Measurements from ENCODE around the gene AFAP1L2. TPM values are rescaled to one million over a fixed set of nuclear protein-coding genes. Genes with fewer than 3 reads are reported as not detected.

The AFAP1L2 gene
- polyA plus RNA-seq, 1 experiment: 0.22 TPM

DNA sequence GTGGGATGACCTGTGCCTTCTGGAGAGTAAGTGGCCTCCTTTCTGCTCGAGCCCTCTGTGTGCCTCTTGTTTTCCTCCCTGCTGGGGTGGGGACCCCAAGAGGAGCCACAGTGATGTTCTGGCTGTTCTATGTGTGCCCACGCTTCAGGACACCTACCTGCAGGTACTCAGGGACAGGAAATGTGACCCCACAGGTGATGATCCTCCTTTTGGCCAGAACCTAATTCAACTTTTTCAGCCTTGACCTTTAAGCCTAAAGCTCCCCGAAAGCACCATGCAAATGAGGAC is 95.0 kb downstream of the AFAP1L2 start:
- ChIA-PET POLR2A (no interaction called here), CTCF (interaction anchor here (3.5 kb wide), 1 partner anchor 129 kb away, joined by 8 read pairs; no protein-coding TSS in a partner anchor)
- no peak for DNase-seq (ENCODE audit: low read depth)
- no peak overlapping the region for H3K4me3 ChIP-seq (ENCODE audit: low read depth, low read length)
- H3K27me3 ChIP-seq (ENCODE audit: control insufficient read depth, insufficient read depth, low read length): peaks cover 2% of the 10 kb centered on the region; the same call in 1 of the 2 replicates
- TF ChIP-seq, protein P1, sequence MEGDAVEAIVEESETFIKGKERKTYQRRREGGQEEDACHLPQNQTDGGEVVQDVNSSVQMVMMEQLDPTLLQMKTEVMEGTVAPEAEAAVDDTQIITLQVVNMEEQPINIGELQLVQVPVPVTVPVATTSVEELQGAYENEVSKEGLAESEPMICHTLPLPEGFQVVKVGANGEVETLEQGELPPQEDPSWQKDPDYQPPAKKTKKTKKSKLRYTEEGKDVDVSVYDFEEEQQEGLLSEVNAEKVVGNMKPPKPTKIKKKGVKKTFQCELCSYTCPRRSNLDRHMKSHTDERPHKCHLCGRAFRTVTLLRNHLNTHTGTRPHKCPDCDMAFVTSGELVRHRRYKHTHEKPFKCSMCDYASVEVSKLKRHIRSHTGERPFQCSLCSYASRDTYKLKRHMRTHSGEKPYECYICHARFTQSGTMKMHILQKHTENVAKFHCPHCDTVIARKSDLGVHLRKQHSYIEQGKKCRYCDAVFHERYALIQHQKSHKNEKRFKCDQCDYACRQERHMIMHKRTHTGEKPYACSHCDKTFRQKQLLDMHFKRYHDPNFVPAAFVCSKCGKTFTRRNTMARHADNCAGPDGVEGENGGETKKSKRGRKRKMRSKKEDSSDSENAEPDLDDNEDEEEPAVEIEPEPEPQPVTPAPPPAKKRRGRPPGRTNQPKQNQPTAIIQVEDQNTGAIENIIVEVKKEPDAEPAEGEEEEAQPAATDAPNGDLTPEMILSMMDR (IDR thresholded peaks at IDR 0.05; ENCODE audit: insufficient read depth, low read depth, low read length): no peak
- H3K36me3 ChIP-seq (ENCODE audit: control insufficient read depth, insufficient read depth, low read length): no peaks in the 10 kb centered on the region

DNA sequence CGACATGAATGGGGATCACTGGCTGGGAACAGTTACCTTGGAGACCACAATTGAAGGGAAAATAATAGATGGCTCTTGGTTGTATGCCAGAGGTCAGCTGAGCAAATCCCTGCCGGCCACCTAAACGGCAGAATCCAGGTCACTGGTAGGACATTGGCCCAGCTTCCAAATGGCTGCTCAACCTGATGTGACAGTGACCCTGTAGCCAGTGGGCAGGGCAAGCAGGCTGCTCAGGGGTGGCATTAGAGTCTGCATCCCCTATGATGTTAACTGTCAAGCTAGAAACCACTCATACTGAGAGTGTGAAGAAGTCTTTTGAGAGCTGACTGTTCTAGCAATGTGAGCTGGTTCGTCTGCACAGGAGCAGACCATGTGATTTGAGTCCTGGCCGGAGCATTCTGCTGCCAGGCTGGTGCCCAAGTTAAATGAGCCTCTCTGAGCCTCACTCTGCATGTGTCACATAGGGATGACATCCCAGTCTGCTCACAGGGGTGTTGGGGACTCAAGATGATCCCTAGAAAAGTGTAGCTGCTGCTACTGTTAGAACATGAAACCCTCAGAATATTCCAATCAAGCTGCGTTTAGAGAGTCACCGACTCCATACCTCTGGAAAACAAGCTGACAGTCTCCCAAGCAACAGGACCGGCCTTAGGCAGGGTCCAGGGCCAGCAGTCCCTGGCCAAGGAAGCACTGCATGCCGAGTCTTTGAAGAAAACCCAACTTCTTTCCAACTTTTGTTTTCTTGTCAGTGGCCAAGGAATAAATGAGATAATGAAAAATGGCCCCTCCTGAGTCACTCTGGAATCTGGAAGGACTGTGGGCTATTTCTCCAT is 95.6 kb downstream of the AFAP1L2 start:
- ChIA-PET CTCF (interaction anchor here (0.5 to 3.5 kb wide), 3 partner anchors 15 to 129 kb away, joined by 3 to 8 read pairs (median 5); no protein-coding TSS in a partner anchor), POLR2A (no interaction called here)

DNA sequence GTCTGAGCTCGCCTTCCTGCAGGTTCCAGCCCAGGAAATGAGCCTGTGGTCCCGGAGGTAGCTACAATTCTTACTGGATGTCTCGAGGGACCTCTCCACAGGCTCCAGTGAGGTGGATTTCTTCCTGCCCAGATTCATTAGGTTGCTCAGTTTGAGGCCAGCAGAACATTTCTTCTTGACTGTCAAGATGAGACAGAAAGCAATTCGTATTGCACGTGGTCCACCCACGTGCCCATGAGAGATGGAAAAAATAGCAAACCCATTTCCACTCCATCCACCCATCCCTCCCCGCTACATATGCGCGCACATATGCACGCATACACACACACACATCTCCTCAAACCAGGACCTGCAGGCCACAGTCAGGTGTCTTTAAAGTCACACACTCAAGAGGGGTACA is 96.6 kb downstream of the AFAP1L2 start:
- no peaks in the 10 kb centered on the region; the same call in 1 of the 2 replicates for H3K27me3 ChIP-seq (ENCODE audit: control insufficient read depth, insufficient read depth, low read length)
- TF ChIP-seq, protein P1 (IDR thresholded peaks at IDR 0.05; ENCODE audit: insufficient read depth, low read depth, low read length): no peak
- H3K4me3 ChIP-seq (ENCODE audit: low read depth, low read length): no peak overlapping the region
- no peak for DNase-seq (ENCODE audit: low read depth)
- H3K36me3 ChIP-seq (ENCODE audit: control insufficient read depth, insufficient read depth, low read length): no peaks in the 10 kb centered on the region
- CTCF ChIA-PET: interaction anchor here (1.0 to 3.5 kb wide), 4 partner anchors 16 to 130 kb away, joined by 3 to 8 read pairs (median 4); no protein-coding TSS in a partner anchor
- POLR2A ChIA-PET: no interaction called here

More for the DNA sequence above, 95.6 kb downstream of the AFAP1L2 start:
- H3K36me3 ChIP-seq (ENCODE audit: control insufficient read depth, insufficient read depth, low read length): no peaks in the 10 kb centered on the region
- H3K27me3 ChIP-seq (ENCODE audit: control insufficient read depth, insufficient read depth, low read length): peaks cover 2% of the 10 kb centered on the region; the same call in 1 of the 2 replicates
- TF ChIP-seq, protein P1 (IDR thresholded peaks at IDR 0.05; ENCODE audit: insufficient read depth, low read depth, low read length): no peak
- H3K4me3 ChIP-seq (ENCODE audit: low read depth, low read length): no peak overlapping the region
- DNase-seq (ENCODE audit: low read depth): no peak

DNA sequence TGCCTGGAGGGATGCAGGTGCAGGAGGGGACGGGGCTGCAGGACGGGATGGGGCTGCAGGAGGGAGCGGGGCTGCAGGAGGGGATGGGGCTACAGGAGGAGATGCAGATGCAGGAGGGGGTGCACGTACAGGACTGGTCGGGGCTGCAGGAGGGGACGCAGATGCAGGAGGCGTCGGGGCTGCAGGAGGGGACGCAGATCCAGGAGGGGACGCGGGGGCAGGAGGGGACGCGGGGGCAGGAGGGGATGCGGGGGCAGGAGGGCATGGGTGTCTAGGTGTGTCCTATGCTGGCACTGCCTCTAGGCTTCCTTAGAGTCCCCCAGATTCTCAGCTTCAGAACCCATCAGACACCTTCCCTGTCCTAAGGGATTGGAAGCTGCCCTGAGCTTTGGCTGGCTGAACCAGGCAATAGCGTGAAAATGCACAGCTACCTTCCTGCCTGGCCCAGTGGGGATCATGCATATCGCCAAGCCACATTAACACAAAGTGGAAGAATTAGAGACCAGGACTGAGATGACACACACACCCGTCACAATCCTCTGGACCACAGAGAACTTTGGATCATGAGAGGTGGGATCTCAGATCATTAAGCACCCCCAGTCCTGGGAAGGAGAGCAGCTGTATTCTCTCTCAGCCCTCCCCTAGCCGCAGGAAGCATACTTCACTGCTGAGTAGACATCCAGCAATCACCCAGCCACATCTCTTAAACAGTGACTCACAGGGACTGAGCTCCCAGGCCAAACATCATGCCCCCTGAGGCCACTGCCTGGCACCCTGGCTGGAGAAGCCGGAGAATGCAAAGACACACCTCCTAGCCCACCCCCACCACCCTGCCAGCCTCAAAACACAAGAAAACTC is 98.0 kb downstream of the AFAP1L2 start:
- ChIA-PET POLR2A (interaction anchor here (0.6 to 0.7 kb wide), 2 partner anchors 20 to 447 kb away, joined by 3 to 6 read pairs; no protein-coding TSS in a partner anchor), CTCF (interaction anchor here (0.6 to 1.5 kb wide), 7 partner anchors 9 to 242 kb away, joined by 3 to 7 read pairs (median 3); no protein-coding TSS in a partner anchor)
- DNase-seq (ENCODE audit: low read depth): peak; percentile 69
- Histone ChIP-seq H3K4me3 (ENCODE audit: low read depth, low read length) (no peak overlapping the region), H3K36me3 (ENCODE audit: control insufficient read depth, insufficient read depth, low read length) (no peaks in the 10 kb centered on the region), H3K27me3 (ENCODE audit: control insufficient read depth, insufficient read depth, low read length) (peaks cover 2% of the 10 kb centered on the region; the same call in 1 of the 2 replicates)
- TF ChIP-seq, protein P1 (IDR thresholded peaks at IDR 0.05; ENCODE audit: insufficient read depth, low read depth, low read length): no peak

DNA sequence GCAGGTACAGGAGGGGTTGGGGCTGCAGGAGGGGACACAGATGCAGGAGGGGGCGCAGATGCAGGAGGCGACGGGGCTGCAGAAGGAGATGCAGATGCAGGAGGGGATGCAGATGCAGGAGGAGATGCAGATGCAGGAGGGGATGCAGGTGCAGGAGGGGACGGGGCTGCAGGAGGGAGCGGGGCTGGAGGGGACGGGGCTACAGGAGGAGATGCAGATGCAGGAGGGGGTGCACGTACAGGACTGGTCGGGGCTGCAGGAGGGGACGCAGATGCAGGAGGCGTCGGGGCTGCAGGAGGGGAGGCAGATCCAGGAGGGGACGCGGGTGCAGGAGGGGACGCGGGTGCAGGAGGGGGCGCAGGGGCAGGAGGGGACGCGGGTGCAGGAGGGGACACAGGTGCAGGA is 98.8 kb downstream of the AFAP1L2 start:
- Histone ChIP-seq H3K27me3 (ENCODE audit: control insufficient read depth, insufficient read depth, low read length) (peaks cover 2% of the 10 kb centered on the region; the same call in 1 of the 2 replicates), H3K36me3 (ENCODE audit: control insufficient read depth, insufficient read depth, low read length) (no peaks in the 10 kb centered on the region), H3K4me3 (ENCODE audit: low read depth, low read length) (no peak overlapping the region)
- DNase-seq (ENCODE audit: low read depth): no peak
- ChIA-PET POLR2A (no interaction called here), CTCF (no interaction called here)
- TF ChIP-seq, protein P1 (IDR thresholded peaks at IDR 0.05; ENCODE audit: insufficient read depth, low read depth, low read length): no peak

Data from BJ (cell line).